ENCODE results near the gene DDX39B. TPM values are rescaled to one million over a fixed set of nuclear protein-coding genes. Genes with fewer than 3 reads are reported as not detected.

The DDX39B gene
- total and polyA plus RNA-seq, 2 of the 8 experiments (the other 6 are each of a cell fraction or from before 2014, with no cell fraction given), result 780 to 1,164 TPM

GRCh38 chr6:31557443-31558317, 15.9 kb upstream of the DDX39B start:
- Histone ChIP-seq H3K14ac (ENCODE audit: insufficient read length) (no peak overlapping the region), H3K9me3 (ENCODE audit: insufficient read depth in 2 of 2, low read depth in 1 of 2, low read length in 1 of 2) (no peaks in the 10 kb centered on the region), H3K56ac (replicated peaks; ENCODE audit: insufficient read length, low read depth, low read length) (no peak overlapping the region), H3K23me2 (ENCODE audit: low read depth, low read length) (no peaks in the 10 kb centered on the region), H4K8ac (ENCODE audit: extremely low read depth, insufficient read depth, low read length) (no peak overlapping the region), H3K27ac (ENCODE audit: low read depth, low read length) (no peak overlapping the region), H2BK12ac (ENCODE audit: low read depth, low read length) (no peak overlapping the region), H3K4me3 (ENCODE audit: extremely low read depth in 1 of 4, insufficient read depth in 2 of 4, low read depth in 3 of 4, low read length in 4 of 4) (no peak overlapping the region), H3K18ac (ENCODE audit: extremely low read depth, low read length) (no peak overlapping the region), H3K27me3 (replicated peaks in 1 of 4; ENCODE audit: control insufficient read depth in 3 of 4, extremely low read depth in 1 of 4, insufficient read depth in 3 of 4, low read length in 3 of 4) (no peaks in the 10 kb centered on the region), H3K9ac (replicated peaks in 1 of 4; ENCODE audit: extremely low read depth in 1 of 4, low read depth in 3 of 4, low read length in 3 of 4) (no peak overlapping the region), H3K23ac (ENCODE audit: insufficient read length) (no peak overlapping the region), H3K4ac (replicated peaks; ENCODE audit: insufficient read length, low read depth, low read length) (no peak overlapping the region), H4K20me1 (replicated peaks in 1 of 2; ENCODE audit: control insufficient read depth in 1 of 2, insufficient read depth in 2 of 2, low read length in 2 of 2) (no peaks in the 10 kb centered on the region), H3K4me1 (replicated peaks in 1 of 4; ENCODE audit: control insufficient read depth in 3 of 4, insufficient read depth in 4 of 4, low read length in 3 of 4) (no peaks in the 10 kb centered on the region), H2BK15ac (ENCODE audit: low read length) (no peak overlapping the region), H3K36me3 (ENCODE audit: control insufficient read depth in 2 of 4, insufficient read depth in 4 of 4, low read length in 3 of 4) (peaks cover 2 to 15% (median 5%) of the 10 kb centered on the region in 4 experiments; a peak in 5 of 8 replicates), H2BK5ac (ENCODE audit: low read depth, low read length) (no peak overlapping the region; the same call in 1 of the 2 replicates), H2BK20ac (ENCODE audit: low read length) (no peak overlapping the region), H4K91ac (replicated peaks; ENCODE audit: insufficient read length, low read length) (no peak overlapping the region), H4K5ac (ENCODE audit: insufficient read length, low read depth, low read length) (no peak overlapping the region), H2AK5ac (ENCODE audit: low read depth, low read length) (no peak overlapping the region), H3K79me2 (ENCODE audit: control insufficient read depth in 1 of 2, insufficient read depth in 2 of 2, low read length in 2 of 2) (no peaks in the 10 kb centered on the region), H2BK120ac (replicated peaks; ENCODE audit: low read depth, low read length) (no peak overlapping the region), H3K4me2 (ENCODE audit: insufficient read depth in 1 of 2, low read depth in 2 of 2, low read length in 2 of 2) (no peak overlapping the region), H2AFZ (ENCODE audit: low read length) (no peak overlapping the region), H3K79me1 (ENCODE audit: low read depth, low read length) (no peaks in the 10 kb centered on the region)
- DNase-seq (ENCODE audit: low read depth in 1 of 2, low spot score in 2 of 2), result no peak
- WGBS, 2 experiments (ENCODE audit: extremely low coverage in 1 of 2, insufficient coverage in 1 of 2, insufficient read length in 1 of 2, insufficient replicate concordance in 2 of 2, low coverage in 1 of 2, low lambda C conversion rate in 2 of 2, missing lambda C conversion rate in 1 of 2), result 79% methylated on average over 18 of the region's 24 CpGs; no CpG with 5 or more reads in 1 of the 2 experiments
- POLR2A ChIA-PET (ENCODE audit: partially characterized antibody), result interaction anchor here (0.8 to 10.9 kb wide), 7 partner anchors 8 to 157 kb away, joined by 3 to 110 read pairs (median 10); partner anchors contain the start of genes ATP6V1G2, DDX39B, LTB and LY6G6D
- no peak for FAIRE-seq
- CTCF ChIA-PET (ENCODE audit: partially characterized antibody), result interaction anchor here (0.6 to 24.7 kb wide), 6 partner anchors 17 to 432 kb away, joined by 3 to 613 read pairs (median 5); partner anchors contain the start of genes LST1, LTB, NCR3 and TNF
- TF ChIP-seq EZH2 (IDR thresholded peaks at IDR 0.05; ENCODE audit: low read depth, low read length, severe bottlenecking) (no peak), EGR1 (IDR thresholded peaks at IDR 0.05; ENCODE audit: borderline replicate concordance, low read depth, low read length) (no peak), TEAD4 (IDR thresholded peaks at IDR 0.05; ENCODE audit: low read depth, low read length) (no peak), BACH1 (IDR thresholded peaks at IDR 0.05; ENCODE audit: low read length) (no peak), MAFK (IDR thresholded peaks at IDR 0.05; ENCODE audit: low read depth, low read length) (no peak), CHD1 (IDR thresholded peaks at IDR 0.05; ENCODE audit: low read depth, low read length) (no peak), EP300 (IDR thresholded peaks at IDR 0.05; ENCODE audit: borderline replicate concordance in 1 of 2, low read depth in 2 of 2, low read length in 2 of 2) (no peak), CEBPB (IDR thresholded peaks at IDR 0.05; ENCODE audit: low read depth, low read length) (no peak), KDM1A (IDR thresholded peaks at IDR 0.05; ENCODE audit: borderline replicate concordance, low read length) (no peak), POLR2AphosphoS5 (IDR thresholded peaks at IDR 0.05; ENCODE audit: low read depth, low read length) (no peak), KDM4A (IDR thresholded peaks at IDR 0.05; ENCODE audit: low read depth, low read length, severe bottlenecking) (no peak), POU5F1 (IDR thresholded peaks at IDR 0.05; ENCODE audit: low read depth, low read length) (no peak)

All from H1 (cell line).